Non-pigmented ciliary epithelial cell (primary cell): ENCODE measurements around the gene DNAJB11.

Experiments
- DNase-seq: peaks from one replicate; pipeline ENCODE4 v3.0.0-alpha.2; 2010; ENCODE audit warnings: low read depth

The DNAJB11 gene

DNA sequence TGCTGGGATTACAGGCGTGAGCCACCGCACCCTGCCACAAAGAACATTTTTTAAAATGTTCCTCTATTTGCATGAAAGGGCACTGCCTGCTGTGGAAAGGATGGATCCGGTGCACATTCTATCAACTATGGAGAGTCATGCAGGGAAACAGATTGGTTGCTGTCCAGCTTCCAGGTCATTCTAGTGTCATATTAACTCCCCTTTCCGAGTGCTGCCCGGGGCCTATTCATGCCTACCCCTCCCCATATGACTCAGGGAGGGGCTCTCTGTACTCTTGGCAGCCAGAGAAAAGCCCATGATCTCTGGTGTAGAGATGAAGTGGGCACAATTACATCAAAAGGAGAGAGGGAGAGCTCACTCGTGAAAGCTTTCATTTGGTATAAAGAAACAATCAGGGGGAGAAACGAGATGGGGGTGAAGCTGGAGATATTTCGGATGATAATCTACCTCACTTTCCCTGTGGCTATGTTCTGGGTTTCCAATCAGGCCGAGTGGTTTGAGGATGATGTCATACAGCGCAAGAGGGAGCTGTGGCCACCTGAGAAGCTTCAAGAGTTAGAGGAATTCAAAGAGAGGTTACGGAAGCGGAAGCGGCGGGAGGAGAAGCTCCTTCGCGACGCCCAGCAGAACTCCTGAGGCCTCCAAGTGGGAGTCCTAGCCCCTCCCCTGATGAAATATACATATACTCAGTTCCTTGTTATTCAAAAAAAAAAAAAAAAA, 26.2 kb downstream of the DNAJB11 start:
- no peak for DNase-seq

DNA sequence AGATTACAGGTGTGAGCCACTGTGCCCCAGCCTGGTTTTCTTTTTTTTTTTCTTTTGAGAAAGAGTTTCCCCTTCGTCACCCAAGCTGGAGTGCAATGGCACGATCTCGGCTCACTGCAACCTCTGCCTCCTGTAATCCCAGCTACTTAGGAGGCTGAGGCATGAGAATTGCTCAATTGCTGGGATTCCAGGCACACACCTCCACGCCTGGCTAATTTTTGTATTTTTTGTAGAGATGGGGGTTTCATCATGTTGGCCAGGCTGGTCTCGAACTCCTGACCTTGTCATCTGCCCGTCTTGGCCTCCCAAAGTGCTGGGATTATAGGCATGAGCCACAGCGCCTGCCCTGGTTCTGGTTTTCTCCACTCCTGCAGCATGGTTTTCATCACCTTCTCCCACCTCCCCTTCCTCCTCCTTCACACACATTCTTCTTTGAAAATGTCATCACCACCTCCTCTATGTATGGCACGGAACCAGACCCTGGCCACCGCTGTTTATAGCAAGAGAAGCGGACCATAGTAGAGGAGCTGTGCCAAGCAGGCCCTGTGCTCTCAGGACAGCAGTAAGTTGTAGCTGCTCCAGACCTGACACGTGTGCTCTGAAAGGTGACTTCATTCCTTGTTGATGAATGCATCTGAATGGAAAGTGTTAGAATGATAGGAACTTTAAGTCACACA, 27.7 kb downstream of the DNAJB11 start:
- DNase-seq, result no peak

DNA sequence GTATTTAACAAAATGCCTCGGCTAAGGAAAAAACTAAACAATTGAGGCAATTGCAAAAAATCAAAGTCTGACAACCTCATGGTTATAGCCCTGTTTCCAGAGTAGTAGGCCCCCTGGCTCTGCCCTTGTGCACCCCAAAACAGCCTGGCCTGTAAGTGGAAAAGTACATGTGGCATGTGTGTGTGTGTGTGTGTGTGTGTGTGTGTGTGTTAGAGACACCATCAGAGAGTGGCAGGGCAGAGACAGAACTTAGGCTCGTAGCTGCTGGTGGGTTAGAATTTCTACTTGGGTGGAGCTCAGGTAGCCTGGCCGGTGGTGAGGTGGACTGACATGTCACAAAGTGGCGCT, 28.2 kb downstream of the DNAJB11 start:
- DNase-seq, result no peak

DNA sequence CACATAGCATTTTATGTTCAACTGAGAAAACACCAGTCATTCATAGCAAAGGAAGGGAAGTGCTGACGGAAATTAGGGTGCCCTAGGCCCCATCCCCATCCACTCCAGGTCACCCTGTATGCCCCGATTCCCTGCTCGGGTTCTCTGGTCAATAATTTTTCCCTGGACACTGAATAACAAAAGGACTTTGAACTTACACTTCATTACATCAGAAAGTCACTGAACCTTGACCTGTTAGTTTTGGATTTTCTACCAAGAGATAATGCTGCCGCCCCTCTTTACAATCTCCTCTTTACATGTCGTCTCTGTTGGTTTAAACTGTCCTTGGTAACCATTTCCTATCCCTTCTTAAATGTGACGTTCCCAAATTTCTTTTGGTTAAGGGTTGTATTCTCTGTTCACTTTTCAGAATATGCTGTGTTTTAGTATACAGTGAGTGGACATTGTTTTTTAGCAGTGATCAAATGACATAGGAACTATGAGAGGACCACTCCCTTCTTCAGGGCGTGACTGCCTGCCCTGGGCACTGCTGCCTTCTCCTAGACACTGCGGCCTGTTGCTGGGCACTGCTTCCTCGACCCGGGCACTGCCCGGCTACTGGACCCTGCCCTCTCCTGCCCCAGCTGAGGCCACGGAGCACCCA, 28.7 kb downstream of the DNAJB11 start:
- DNase-seq, result no peak

DNA sequence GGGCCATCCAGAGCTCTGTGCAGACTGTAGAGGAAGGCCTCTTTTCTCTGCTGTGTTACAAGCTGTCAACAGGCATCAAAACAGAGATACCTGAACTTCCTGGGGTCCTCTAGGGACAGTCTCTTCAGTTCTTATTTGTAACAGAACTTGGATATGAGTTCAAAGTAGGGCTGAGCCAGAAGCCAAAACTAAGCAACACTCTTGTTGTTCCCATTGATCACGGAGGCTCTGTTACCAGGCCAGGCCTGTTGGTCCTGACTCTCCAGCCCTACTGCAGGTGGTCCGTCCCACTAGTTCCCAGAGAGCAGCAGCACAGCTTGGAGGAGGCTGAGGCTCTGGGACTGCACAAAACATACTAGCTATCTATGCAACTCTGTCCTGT, 29.3 kb downstream of the DNAJB11 start:
- DNase-seq, result no peak

DNA sequence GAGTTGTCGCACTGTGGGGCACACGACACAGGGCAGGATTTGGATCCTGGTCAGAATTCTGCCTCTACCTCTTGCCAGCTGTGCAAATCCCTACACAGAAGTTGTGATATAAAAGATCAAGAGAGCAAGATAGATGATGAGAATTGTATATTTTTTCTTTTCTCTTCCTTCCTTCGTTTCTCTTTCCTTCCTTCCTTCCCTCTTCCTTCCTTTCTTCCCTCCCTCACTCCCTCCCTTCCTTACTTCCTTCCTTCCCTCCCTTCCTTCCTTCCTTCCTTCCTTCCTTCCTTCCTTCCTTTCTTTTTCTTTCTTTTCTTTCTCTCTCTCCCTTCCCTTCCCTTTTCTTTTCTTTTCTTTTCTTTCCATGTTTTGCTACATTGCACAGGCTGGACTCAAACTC, 30.4 kb downstream of the DNAJB11 start:
- no peak for DNase-seq

DNA sequence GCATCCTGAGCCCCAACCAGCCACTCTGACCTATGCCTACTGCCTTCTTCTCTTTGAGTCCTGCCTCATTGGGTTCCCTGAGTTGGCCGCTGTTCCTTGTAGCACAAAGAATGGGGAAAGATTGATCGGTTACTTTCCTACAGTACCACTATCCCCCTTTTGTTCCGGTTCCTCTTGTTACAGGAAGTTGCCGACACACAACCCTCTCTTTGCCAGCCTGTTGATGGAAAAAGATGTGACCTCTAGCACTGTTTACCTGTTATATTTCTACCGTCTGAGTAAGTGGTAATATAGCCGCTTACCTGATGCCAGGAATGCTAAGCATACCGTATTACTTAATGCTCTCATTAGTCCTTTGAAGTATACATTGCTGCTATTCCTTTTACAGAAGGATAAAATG, 32.6 kb downstream of the DNAJB11 start:
- no peak for DNase-seq

DNA sequence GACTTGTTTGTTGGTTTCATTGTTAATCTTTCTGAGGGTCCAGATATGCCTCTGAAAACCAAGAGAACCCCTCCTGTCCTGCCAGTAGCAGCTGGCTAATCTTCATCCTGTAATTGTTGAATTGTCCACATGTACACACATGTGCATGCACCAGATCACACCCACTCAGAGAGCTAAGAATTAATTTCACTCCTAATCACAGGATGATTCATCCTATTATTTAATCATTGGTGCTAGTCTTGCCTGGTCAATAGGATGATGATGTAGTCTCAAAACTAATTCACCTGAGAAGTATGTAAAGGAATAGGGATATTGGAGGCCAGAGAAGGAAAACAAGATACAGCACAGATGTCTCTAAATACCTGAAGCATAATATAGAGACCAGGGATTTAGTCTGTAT, 34.6 kb downstream of the DNAJB11 start:
- no peak for DNase-seq

DNA sequence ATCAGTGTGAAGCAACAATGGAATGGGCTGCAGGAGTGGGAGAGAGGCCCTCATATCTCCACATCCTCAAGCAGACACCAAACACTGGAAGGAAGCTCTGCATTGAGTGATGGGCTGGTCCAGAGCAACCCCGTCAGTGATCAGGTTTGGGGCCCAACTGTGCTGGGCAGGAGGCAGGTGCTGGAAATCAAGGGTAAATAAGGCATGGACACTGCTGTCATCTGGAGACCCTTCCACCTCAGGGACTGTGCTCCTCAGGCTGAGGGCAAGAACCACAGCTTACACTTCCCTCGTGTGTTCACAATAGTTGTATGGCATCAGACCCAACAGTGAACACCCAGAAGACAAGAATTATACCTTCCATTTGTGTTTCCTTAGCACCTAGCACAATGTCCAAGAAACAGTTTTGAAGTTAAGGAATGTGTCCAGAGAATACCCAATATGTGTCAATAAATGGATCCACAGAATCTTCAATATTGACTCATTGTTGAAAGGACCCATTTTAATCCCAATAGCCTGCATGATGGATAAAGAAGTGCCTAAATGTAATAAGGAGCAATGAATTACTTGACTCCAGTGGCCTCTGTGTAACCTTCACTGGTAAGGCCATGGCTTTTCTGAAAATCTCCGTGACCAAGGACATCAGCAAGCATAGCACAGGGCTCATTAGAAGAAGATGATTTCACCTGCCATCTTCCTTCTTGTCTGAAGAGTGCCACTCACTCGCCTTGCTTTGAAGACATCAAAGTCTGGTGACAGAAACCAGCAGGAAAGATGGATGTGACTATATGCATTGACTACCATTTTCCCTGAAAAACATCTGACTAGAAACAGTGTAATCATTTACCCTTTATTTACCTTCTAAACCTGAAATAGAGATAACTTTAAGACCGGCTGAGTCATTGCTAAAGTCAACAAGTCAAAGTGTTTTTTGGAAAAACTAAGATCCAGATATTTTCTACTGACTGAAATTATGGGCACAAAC, 35.3 kb downstream of the DNAJB11 start:
- DNase-seq, result no peak

DNA sequence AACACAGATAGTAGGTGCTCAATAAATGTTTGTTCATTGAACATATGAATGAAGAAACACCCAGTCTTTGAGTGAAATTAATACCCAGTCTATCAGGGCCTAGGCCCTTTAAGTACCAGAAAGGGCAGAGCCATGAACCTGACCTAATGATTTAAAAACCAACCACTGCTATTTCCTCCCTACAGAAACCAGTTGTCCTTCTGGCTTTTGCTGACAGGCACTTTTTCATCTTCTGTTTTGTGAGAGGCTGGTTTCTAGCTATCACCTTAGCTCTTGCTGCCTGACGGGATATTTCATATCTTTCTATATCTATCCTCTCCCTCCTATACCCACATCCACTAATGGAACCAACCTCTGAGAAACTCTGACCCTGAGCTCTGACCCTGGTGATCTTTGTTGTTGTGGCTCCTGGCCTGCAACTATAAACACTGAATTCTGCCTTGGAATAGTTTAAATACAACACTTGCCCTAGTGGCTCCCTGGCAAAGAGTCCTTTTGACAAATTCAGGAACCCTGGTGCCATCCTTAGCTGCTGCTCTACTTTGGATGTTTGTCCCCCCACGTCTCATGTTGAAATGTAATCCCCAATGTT, 38.2 kb downstream of the DNAJB11 start:
- DNase-seq, result no peak

DNA sequence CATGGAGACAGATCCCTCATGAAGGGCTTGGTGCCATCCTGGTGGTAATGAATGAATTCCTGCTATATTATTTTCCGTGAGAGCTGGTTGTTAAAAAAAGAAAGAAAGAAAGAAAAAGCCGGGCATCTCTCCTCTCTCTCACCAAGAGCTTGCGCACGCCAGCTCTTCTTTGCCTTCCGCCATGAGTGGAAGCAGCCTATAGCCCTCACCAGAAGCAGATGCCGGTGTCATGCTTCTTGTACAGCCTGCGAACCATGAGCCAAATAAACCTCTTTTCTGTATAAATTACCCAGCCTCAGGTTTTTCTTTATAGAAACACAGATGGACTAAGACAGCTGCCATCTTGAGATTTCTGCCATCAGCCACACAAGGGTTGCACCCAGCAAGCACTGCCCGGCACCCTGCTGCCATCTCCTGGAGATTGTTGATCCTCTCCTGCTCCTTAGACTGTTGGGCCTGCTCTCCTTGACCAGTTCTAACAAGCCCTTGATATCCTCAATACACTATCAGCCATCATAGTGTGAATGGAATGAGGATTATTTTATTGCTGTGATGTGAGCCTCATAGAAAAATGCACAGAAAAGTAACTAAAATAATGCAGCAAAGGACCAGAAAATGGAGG, 38.8 kb downstream of the DNAJB11 start:
- DNase-seq, result no peak

DNA sequence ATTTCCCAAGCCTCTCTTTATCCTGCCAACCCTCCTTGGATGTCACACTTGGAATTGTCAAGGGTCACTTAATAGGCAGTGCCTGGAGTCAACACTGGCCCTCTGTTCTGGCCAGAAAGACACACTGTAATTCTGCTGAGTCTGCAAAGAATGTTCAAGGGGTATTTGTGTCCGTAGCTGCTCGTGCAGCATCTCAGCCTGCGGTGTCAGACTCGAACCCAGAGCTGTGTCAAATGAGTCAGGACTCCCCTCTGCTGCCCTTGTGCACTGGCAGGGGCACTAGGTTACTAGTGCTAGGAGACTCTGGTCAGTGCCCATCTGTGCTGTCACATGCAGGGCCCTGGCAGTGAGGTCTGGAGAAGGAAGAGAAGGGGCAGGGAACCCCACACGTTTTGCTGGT, 41.5 kb downstream of the DNAJB11 start:
- no peak for DNase-seq

DNA sequence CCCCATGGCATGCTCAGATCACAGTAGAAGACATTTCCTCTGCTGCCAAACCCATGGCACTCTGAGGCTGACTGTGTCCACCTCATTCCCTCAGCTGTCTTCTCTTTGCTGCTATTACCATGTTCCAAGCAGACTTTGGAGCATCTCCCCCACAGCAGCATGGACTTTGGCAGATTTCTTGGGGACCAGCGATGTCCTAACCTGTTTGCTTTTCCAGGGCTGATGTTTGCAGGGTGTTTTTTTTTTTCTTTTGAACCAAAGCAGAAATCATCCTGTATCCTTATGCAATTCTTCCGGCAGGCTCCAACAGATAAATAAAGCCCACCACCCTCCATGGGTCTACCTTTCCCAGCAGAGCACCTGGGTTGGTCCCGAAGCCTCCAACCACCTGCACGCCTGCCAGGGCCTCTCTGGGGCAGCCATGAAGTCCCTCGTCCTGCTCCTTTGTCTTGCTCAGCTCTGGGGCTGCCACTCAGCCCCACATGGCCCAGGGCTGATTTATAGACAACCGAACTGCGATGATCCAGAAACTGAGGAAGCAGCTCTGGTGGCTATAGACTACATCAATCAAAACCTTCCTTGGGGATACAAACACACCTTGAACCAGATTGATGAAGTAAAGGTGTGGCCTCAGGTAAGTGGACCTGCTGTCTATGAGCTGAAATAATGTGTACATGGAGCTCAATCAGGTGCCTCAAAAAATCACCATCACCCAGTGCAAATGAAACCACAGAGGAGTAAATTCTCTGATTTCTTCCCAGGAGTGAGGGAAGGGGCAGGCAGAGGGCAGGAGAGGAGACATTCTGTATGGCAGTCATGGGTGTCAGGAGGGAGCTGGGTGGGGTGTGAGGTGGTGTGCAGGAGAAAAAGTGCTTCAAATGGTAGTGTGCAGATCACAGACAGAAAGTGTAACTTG, 42.5 kb downstream of the DNAJB11 start, which contains the start of gene AHSG:
Gene AHSG, plus strand, starts transcription at position 340 of the 916 bp plus-strand sequence. Its CDS starts 82 bp downstream, at position 422.
- DNase-seq, result no peak

DNA sequence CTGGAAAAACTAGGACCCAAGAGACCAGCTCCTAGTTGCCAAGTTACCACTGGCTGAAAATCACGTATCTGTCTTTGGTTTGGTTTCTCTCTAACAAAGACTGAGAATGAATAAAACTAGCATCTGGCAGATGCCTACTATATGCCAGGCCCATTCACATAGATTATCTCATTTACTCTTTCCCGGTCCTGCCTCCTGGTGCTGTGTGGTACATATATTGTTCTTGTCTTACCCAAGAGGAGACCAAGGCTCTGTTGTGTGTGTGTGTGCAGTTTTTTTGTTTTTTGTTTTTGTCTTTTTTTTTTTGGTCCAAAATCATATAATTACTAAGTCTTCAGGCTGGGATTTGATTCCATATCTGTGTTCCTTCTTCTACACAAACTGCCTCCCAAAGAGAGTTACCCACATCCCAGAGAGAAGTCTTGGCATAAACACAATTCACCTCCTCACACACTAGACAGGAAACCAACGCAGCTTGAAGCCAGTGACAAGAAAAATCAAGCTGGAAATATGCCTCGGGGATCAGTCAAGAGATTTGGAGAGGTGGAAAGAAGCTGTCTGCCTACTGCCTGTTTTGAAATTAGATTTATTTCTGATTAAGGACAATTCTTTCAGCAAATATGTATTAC, 43.2 kb downstream of the DNAJB11 start:
- DNase-seq, result no peak

DNA sequence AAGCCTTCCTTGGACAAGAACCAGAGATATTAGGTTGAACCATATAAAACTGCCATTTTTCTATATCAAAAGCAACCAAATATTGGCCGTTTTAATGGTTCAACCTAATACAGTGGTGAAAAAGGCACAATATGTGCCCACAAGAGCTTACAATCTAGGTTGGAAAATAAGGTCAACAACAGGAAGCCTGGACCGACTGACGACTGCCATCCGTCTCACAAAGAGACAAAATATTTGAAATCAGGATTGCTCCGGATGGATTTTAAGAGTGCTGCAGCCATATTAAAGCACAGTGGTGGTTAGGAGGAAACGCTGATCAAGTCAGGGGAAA, 43.7 kb downstream of the DNAJB11 start:
- DNase-seq, result no peak

DNA sequence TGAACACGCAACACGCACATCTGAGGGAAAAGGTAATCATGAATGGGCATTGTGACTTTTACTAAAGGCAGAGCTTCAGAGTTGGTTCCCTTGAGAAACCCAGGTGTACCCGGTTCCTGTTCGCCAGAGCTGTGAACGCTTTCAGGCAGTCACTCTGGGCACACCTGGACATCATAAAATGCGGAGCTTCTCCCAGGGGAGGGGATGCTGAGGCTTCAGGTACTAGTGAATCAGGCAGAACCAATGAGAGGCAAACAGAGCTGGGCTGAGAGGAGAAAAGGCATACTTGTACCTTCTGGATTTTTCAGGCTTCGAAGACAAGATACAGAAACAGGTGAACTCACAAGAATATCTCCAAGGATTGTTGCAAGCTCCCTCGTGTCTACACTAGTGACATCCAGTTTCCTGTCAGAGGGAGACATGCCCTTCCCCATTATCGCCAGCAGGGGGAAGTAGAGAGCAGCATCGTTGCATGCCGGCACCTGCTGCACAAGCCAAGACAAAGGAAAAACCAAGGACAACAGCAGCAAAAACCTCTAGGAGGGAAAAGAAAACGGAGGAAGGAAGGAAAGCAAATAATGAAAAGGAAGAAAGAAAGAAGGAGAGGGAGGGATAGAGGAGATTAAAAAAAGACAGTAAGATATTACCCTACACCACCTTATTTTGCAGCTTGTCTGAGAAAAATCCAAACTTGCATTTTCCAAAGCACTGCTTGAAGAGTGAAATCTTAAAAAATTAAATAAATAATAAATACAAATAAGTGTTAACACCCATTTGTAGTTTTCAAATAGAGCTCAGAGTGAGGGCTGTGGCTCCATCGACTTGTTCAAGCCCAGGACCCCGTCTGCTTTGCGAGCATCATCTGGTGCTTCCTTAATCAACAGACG, 44.3 kb downstream of the DNAJB11 start:
- DNase-seq, result no peak

DNA sequence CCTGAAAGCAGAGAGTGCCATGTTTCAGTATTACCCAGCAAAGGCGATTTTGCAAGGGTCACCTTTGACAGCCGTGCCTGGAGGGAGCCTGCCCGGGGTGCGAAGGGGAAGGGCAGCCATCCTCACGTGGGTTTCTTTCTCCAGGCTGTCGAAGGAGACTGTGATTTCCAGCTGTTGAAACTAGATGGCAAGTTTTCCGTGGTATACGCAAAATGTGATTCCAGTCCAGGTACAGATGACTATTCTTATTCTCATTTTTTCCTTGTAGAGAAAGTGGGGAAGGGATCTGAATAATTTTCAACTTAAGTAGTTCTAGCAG, 45.7 kb downstream of the DNAJB11 start:
- no peak for DNase-seq

DNA sequence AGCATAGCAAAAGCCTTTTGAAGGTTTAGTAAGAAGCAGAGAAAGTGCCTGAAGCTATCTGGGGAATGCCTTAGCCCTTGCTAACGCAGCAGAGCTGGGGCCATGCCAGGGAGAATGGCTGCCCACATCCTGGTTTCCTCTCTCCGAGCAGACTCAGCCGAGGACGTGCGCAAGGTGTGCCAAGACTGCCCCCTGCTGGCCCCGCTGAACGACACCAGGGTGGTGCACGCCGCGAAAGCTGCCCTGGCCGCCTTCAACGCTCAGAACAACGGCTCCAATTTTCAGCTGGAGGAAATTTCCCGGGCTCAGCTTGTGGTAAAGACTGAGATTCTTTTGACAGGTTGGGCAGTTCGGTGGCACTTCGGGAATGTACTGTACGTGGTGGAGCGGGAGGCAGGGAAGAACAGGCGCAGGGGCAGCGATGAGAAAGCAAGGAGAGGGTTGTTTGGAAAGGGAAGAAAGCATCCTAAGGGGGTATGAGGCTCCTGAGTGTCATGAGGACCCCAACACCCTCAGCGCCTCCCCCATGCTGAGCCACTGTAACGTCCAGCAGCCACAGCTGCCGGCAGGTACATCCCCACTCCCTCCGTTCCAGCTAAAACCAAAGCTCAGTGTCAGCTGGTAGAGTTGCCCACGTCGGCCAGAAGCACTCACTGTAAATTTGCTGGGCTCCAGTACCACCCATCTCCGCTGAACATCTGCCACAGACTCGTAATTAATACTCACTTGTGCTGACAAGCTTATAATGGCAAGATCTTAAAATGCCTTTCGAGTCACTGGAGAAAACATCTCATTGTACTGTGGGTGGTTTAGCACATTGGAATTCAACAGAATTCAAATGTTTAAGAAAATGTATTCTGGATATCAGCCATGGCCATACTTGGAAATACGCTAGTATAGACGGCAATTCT, 46.8 kb downstream of the DNAJB11 start:
- peak; percentile 91 for DNase-seq
